ENCODE data around the gene SKI.
A peak's percentile ranks its signal among the peaks of the same experiment; 100 is the strongest.

GRCh38 chr1:2199042-2199810 lies 28.9 kb upstream of the SKI start:
- TF ChIP-seq CTCF (IDR thresholded peaks at IDR 0.05), result no peak
- TF ChIP-seq POLR2A (IDR thresholded peaks at IDR 0.05), result peak; percentile 59
- TF ChIP-seq POLR2AphosphoS5 (IDR thresholded peaks at IDR 0.05), result peak; percentile 51 to 61 (median 61)

All from breast epithelium (tissue), 3 donors.